Measurements from ENCODE around the gene TPM4. TPM values are rescaled to one million over a fixed set of nuclear protein-coding genes. Genes with fewer than 3 reads are reported as not detected.

TPM4 gene
- total RNA-seq, 1 donor from 2014 or later: 687 TPM

DNA sequence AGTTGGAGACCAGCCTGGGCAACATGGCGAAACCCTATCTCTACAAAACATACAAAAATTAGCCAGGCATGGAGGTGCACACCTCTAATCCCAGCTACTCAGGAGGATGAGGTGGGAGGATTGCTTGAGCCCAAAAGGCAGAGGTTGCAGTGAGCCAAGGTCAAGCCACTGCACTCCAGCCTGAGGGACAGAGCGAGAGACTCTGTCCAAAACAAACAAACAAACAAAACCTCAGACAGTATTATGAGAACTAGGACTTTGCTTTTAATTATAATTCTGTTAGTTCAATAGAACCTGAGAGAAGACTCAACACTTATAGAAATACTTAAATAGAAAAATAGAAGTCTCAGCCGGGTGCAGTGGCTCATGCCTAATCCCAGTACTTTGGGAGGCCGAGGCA, 31.1 kb upstream of the TPM4 start:
- no peak overlapping the region for H3K4me3 Mint-ChIP-seq (ENCODE audit: unreplicated experiment)
- H3K27me3 Mint-ChIP-seq (ENCODE audit: unreplicated experiment): peaks cover 5% of the 10 kb centered on the region
- TF ChIP-seq CTCF (IDR thresholded peaks at IDR 0.05): no peak
- H3K9me3 Mint-ChIP-seq (ENCODE audit: unreplicated experiment): no peaks in the 10 kb centered on the region
- H3K36me3 Mint-ChIP-seq (ENCODE audit: unreplicated experiment): no peaks in the 10 kb centered on the region
- DNase-seq (ENCODE audit: extremely low spot score, unreplicated experiment): no peak
- peaks cover 20% of the 10 kb centered on the region for H3K4me1 Mint-ChIP-seq (ENCODE audit: unreplicated experiment)
- H3K27ac Mint-ChIP-seq (ENCODE audit: unreplicated experiment): no peak overlapping the region

- Mint-ChIP-seq H3K4me1 (ENCODE audit: unreplicated experiment) (peaks cover 13% of the 10 kb centered on the region), H3K27ac (ENCODE audit: unreplicated experiment) (no peak overlapping the region), H3K36me3 (ENCODE audit: unreplicated experiment) (no peaks in the 10 kb centered on the region), H3K9me3 (ENCODE audit: unreplicated experiment) (no peaks in the 10 kb centered on the region), H3K4me3 (ENCODE audit: unreplicated experiment) (no peak overlapping the region), H3K27me3 (ENCODE audit: unreplicated experiment) (peaks cover 6% of the 10 kb centered on the region)
- DNase-seq (ENCODE audit: extremely low spot score, unreplicated experiment): no peak
- no peak for TF ChIP-seq CTCF (IDR thresholded peaks at IDR 0.05)
Observed at GRCh38 chr19:16045893-16046292, 30.4 kb upstream of the TPM4 start.

- no peaks in the 10 kb centered on the region for H3K9me3 Mint-ChIP-seq (ENCODE audit: unreplicated experiment)
- H3K27ac Mint-ChIP-seq (ENCODE audit: unreplicated experiment): no peak overlapping the region
- TF ChIP-seq CTCF (IDR thresholded peaks at IDR 0.05): no peak
- DNase-seq (ENCODE audit: extremely low spot score, unreplicated experiment): no peak
- no peaks in the 10 kb centered on the region for H3K36me3 Mint-ChIP-seq (ENCODE audit: unreplicated experiment)
- no peaks in the 10 kb centered on the region for H3K4me1 Mint-ChIP-seq (ENCODE audit: unreplicated experiment)
- H3K4me3 Mint-ChIP-seq (ENCODE audit: unreplicated experiment): no peak overlapping the region
- H3K27me3 Mint-ChIP-seq (ENCODE audit: unreplicated experiment): peaks cover 13% of the 10 kb centered on the region
Observed at GRCh38 chr19:16048583-16048982, 27.7 kb upstream of the TPM4 start.

DNA sequence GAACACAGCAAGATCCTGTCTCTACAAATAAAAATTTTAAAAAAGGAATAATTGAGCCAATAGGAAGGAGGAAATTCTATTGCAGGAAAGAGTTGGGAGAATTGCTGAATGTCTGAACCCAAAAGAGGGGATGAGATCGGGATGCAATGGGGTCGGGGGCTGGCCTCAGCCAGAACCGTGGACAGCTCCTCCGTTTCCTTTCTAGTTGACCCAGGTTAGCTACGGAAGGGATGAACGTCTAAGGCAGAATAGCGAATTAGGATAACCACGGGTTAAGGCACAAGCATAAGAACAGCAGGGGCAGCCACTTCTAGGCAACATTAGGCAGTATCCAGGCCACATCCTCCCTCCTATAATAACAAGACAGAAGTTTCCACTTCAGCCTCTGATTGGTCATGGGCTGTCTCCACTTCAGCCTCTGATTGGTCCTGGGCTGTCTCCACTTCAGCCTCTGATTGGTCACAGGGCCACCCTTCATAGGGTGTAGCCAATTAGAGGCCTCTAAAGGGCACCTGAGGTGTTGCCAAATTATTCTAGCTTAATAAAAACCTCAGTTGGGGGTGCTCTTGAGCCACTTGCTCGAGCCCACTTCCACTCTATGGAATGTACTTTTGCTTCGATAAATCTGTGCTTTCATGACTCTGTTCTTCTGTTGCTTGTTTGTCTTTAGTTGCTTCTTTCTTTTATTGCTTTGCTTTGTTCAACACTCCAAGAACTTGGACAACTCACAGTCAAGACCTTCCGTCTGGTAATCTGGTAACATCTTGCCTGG, 24.9 kb upstream of the TPM4 start:
- no peak overlapping the region for H3K4me3 Mint-ChIP-seq (ENCODE audit: unreplicated experiment)
- H3K27me3 Mint-ChIP-seq (ENCODE audit: unreplicated experiment): peaks cover 30% of the 10 kb centered on the region
- DNase-seq (ENCODE audit: extremely low spot score, unreplicated experiment): no peak

More for the DNA sequence above, 24.9 kb upstream of the TPM4 start:
- Mint-ChIP-seq H3K9me3 (ENCODE audit: unreplicated experiment) (peaks cover 12% of the 10 kb centered on the region), H3K27ac (ENCODE audit: unreplicated experiment) (no peak overlapping the region), H3K4me1 (ENCODE audit: unreplicated experiment) (no peaks in the 10 kb centered on the region), H3K36me3 (ENCODE audit: unreplicated experiment) (peaks cover 2% of the 10 kb centered on the region)
- TF ChIP-seq CTCF (IDR thresholded peaks at IDR 0.05): no peak

Data from osteocyte (in vitro differentiated cells).